Skeletal muscle satellite cell (primary cell): Measurements from ENCODE around the gene CDK5R1.
"Not testable (repeated sequence)": the region's sequence is repeated elsewhere in the genome, so short reads cannot be mapped to it uniquely, and the experiment has no call there.

Source experiments
- H3K27me3 ChIP-seq: 2 replicates; pipeline ENCODE4 v1.7.0; 2013; ENCODE audit warnings: low read length; ENCODE audit not compliant: control insufficient read depth, insufficient read depth
- H3K36me3 ChIP-seq: 2 replicates; pipeline ENCODE4 v1.7.0; 2013; ENCODE audit warnings: mild to moderate bottlenecking, control low read depth, low read length; ENCODE audit not compliant: insufficient read depth
- H3K4me1 ChIP-seq: 2 replicates; pipeline ENCODE4 v1.7.0; 2013; ENCODE audit warnings: low read length; ENCODE audit not compliant: control insufficient read depth, insufficient read depth
- H3K4me2 ChIP-seq: 2 replicates; pipeline ENCODE4 v1.7.0; 2013; ENCODE audit warnings: mild to moderate bottlenecking, low read length
- H3K4me3 ChIP-seq: 2 replicates; pipeline ENCODE4 v1.7.0; 2013; ENCODE audit warnings: low read length
- H3K9ac ChIP-seq: 2 replicates; pipeline ENCODE4 v1.7.0; 2013; ENCODE audit warnings: mild to moderate bottlenecking, low read depth, low read length, moderate library complexity
- H3K9me3 ChIP-seq: replicated peaks from 2 replicates; pipeline ENCODE4 v1.7.0; 2013; ENCODE audit warnings: mild to moderate bottlenecking, control low read depth, low read length

CDK5R1 gene

DNA sequence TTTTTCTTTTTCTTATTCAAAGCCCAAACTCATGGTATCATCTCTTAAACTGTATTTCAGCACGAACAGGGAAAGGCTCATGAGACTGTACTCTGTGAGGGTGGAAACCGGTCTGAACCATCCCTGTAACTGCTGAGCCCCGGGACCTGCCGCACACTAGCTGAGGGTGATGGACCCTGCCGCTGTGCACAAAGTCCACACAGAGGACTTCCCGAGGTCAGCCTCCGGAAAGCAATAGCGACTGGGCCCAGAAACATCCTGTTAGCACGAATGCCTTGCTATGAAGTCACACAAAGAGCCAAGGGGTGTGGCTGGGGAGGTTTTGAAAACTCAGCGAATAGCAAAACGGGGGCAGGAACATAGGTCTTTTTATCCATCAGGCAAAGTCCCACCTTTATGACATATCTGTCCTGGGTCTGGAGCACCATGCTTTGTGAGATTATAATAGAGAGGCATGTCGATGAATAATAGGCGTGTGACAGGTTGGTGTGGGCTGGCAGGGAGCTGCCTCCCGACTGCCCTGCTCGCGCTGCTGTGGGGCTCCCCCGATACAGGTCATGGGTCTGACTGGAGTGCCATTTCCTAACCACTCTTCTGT lies 33.4 kb downstream of the CDK5R1 start:
- H3K4me1 ChIP-seq: peaks cover 19% of the 10 kb centered on the region
- H3K9me3 ChIP-seq: no peaks in the 10 kb centered on the region
- H3K4me3 ChIP-seq: peak overlapping the region; percentile 64
- H3K9ac ChIP-seq: peak overlapping the region; percentile 51
- no peaks in the 10 kb centered on the region for H3K27me3 ChIP-seq
- H3K36me3 ChIP-seq: no peaks in the 10 kb centered on the region
- peak overlapping the region; percentile 76 for H3K4me2 ChIP-seq

DNA sequence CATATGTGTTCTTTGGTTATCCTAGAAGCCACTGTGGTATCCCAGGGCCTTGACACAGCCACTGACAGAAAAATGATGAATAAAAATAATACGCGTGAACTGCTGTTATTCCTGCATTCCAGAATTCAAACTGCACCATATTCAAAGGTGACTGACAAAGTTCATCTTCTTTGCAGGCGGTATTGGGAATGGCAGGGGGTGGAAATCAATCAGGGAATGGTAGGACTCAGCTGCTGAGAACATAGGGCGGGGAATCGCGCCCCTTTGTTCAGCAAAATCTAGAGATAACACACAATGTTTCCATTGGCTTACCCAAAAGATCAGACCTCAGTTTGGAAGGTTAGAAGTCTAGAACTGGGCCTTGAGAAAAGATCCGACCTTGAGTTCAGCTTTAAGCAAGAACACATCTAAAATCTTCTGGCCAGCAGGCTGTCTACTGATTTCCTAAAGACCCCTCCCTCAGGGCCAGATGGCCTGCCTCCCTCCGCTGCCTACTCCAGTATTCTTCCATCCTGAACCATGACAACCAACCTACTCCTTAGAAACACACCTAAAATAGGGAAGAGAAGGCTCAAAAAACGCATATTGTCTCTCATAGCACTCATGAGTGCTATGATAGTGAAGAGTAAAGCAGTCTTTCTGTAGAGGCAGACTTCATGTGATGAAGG lies 34.1 kb downstream of the CDK5R1 start:
- Histone ChIP-seq H3K4me3 (no peak overlapping the region), H3K4me2 (no peak overlapping the region), H3K36me3 (no peaks in the 10 kb centered on the region), H3K4me1 (peaks cover 23% of the 10 kb centered on the region), H3K9me3 (no peaks in the 10 kb centered on the region), H3K27me3 (no peaks in the 10 kb centered on the region), H3K9ac (no peak overlapping the region)

DNA sequence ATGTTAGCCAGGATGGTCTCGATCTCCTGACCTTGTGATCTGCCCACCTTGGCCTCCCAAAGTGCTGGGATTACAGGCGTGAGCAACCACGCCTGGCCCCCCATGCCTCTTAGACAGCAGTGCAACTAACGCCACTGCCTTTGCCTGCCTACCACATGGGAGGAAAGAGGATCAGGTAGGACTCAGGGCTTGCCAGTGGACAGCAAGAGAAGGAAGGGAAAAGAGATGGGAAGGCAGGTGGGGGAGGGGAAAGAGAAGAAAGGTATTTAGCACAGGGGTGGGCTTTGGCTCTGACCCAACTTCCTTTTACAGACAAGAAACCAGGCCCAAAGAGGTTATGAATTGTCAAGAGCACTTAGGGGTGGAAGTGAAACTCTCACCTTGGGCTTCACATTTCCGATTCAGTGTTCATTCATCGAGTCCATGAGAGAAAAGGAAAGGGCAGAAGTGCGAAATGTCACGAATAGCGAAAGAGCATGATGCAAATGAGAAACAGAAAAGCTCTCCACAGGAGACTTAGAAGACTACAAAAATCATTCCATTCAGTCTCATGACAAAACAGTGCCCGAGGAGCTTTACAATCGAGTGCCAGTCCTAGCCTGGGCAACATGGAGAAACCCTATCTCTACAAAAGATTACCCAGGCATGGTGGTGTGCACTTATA lies 36.4 kb downstream of the CDK5R1 start:
- Histone ChIP-seq H3K4me3 (no peak overlapping the region), H3K4me2 (no peak overlapping the region), H3K9me3 (no peaks in the 10 kb centered on the region), H3K4me1 (peaks cover 23% of the 10 kb centered on the region), H3K27me3 (no peaks in the 10 kb centered on the region), H3K36me3 (no peaks in the 10 kb centered on the region), H3K9ac (no peak overlapping the region)

DNA sequence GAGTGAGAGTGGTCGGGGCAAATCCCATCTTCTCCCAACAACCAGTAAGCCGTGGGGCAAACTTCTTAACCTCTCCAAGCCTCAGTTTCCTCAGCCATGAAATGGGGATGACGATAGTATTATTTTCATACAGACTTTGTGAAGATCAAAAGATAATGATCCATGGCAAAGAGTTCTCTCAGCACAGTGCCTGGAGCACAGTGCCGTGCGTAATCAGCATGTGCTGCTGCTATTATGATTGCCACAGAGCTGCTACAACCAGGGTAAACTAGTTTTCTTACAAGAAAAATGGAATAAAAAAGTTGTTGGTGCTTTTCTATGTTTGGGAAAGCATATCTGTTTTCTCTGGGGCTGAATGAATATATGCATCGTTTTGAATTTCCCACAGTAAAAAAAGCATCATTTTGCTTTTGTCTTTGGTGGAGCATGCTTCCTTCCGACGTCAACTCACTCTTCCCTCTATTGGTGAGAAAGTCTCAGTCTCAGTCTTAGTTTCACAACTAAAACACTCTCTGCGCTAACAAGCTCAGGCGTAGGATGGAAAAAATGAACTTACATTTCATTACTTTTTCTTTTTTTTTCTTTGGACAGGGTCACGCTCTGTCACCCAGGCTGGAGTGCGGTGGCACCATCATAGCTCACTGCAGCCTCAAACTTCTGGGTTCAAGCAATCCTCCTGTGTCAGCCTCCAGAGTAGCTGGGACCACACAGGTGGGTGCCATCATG lies 37.2 kb downstream of the CDK5R1 start:
- Histone ChIP-seq H3K4me2 (no peak overlapping the region), H3K27me3 (no peaks in the 10 kb centered on the region), H3K9ac (no peak overlapping the region), H3K4me1 (peaks cover 21% of the 10 kb centered on the region), H3K36me3 (no peaks in the 10 kb centered on the region), H3K4me3 (no peak overlapping the region), H3K9me3 (no peaks in the 10 kb centered on the region)

DNA sequence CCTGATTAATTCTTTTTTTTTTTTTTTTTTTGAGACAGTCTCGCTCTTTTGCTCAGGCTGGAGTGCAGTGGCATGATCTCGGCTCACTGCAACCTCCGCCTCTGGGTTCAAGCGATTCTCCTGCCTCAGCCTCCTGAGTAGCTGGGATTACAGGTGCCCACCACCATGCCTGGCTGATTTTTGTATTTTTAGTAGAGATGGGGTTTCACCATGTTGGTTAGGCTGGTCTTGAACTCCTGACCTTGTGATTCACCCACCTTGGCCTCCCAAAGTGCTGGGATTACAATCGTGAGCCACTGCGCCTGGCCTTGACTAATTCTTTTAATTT lies 37.7 kb downstream of the CDK5R1 start:
- not testable (repeated sequence) for H3K36me3 ChIP-seq, H3K4me3 ChIP-seq, H3K9ac ChIP-seq, H3K27me3 ChIP-seq, H3K4me2 ChIP-seq, H3K9me3 ChIP-seq
- H3K4me1 ChIP-seq: peaks cover 20% of the 10 kb centered on the region

DNA sequence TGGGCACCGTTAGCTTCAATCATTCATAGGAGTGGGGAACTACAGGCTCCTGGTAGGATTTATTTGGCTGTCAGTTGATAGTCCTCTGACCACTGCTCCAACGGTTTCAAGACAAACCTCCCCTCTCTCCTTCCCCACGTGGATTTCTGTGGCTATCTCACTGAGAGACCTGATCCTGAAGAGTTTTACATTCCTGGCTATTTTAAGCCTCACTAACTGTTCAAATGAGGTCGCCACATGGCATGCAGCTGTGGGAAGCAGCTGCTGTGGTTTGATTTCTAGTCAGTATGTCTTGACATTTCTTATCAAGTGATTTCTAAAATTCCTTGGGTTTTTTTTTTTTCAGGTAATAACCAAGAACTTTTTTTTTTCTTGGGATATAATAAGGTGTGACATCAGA lies 38.3 kb downstream of the CDK5R1 start:
- Histone ChIP-seq H3K4me1 (peaks cover 14% of the 10 kb centered on the region), H3K27me3 (no peaks in the 10 kb centered on the region)

DNA sequence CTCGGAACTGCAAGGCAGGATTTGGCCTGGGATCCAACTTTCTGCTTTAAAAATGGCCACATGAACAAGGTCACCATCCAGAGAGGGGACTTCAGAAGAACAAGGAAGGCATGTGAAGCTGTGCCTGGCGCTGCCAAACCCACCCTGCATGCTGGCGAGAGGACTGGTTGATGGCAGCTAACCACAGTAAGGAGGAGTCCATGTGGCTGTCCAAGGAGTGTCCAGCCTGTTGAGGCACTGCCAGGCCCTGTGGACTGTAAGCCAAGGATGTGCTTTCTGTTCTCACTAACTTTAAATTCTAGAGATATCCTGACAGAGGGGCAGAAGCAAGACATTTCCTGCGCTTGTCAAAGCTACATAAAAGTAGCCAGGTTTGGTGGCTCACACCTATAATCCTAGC lies 40.4 kb downstream of the CDK5R1 start:
- no peaks in the 10 kb centered on the region for H3K27me3 ChIP-seq
- H3K9me3 ChIP-seq: no peaks in the 10 kb centered on the region
- H3K4me2 ChIP-seq: no peak overlapping the region
- H3K9ac ChIP-seq: no peak overlapping the region
- no peaks in the 10 kb centered on the region for H3K36me3 ChIP-seq
- no peak overlapping the region for H3K4me3 ChIP-seq
- peaks cover 9% of the 10 kb centered on the region for H3K4me1 ChIP-seq

More for the DNA sequence above, 38.3 kb downstream of the CDK5R1 start:
- no peaks in the 10 kb centered on the region for H3K36me3 ChIP-seq
- H3K9ac ChIP-seq: no peak overlapping the region
- no peak overlapping the region for H3K4me2 ChIP-seq
- H3K4me3 ChIP-seq: no peak overlapping the region
- no peaks in the 10 kb centered on the region for H3K9me3 ChIP-seq

DNA sequence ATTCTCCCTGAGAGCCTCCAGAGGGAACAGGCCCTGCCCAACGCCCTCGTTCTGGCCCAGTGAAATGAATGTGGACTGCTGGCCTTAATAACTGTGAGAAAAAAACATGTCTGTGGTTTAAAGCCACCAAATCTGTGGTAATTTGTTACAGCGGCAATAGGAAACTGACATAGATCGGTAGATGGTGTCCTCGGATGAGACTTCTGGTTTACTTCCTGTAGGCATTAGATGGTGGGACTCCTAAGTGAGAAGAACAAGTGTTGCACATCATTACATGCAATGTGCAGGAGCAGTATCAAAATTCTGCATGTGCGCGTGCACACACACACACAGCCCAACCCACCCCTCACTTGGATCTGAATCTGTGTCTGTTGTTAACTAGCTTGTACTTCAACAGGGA lies 42.0 kb downstream of the CDK5R1 start:
- Histone ChIP-seq H3K4me1 (peaks cover 9% of the 10 kb centered on the region), H3K4me3 (no peak overlapping the region), H3K27me3 (no peaks in the 10 kb centered on the region), H3K4me2 (no peak overlapping the region), H3K9ac (no peak overlapping the region), H3K36me3 (no peaks in the 10 kb centered on the region), H3K9me3 (no peaks in the 10 kb centered on the region)

DNA sequence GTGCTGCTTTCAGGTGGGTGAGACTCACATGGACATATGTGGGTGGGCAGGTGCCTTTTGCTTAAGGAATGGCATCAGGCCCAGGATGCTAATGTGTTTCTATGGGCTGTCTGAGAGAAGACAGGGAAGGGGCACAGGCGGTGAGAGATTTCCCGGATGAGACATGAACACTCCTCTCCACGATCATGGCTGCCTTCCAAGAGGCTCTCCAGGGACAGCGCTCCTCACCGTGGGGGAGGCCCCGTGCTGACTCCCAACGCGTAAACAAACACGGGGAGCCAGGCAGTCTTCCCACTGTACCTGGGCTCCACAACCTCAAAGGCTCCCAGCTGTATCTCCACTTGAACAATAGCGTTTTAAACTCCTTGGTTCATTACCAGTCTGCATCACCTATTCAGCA lies 42.8 kb downstream of the CDK5R1 start:
- Histone ChIP-seq H3K4me3 (no peak overlapping the region), H3K9me3 (no peaks in the 10 kb centered on the region), H3K4me1 (peaks cover 9% of the 10 kb centered on the region), H3K4me2 (no peak overlapping the region), H3K36me3 (no peaks in the 10 kb centered on the region), H3K27me3 (no peaks in the 10 kb centered on the region), H3K9ac (no peak overlapping the region)

DNA sequence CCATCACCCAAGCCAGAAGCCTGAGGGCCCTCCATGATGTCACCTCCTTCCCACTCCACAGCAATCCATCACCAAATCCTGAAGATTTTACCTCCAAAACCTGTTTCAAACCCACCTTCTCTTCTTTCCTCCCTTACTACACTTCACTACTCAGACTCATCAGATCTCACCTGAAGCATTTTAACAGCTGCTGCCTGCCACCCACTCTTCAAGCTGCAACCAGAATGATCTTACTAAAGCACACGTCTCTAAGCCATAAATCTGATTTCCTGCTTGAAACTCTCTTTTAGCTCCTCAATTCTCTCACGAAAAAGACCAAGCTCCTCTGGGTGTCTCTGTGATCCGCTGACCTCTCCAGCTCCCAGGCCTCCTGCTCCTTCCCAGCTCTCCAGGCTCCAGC lies 46.5 kb downstream of the CDK5R1 start:
- H3K4me1 ChIP-seq: peaks cover 10% of the 10 kb centered on the region
- H3K27me3 ChIP-seq: no peaks in the 10 kb centered on the region
- no peak overlapping the region for H3K4me3 ChIP-seq
- no peak overlapping the region for H3K4me2 ChIP-seq
- H3K36me3 ChIP-seq: no peaks in the 10 kb centered on the region
- H3K9ac ChIP-seq: no peak overlapping the region
- H3K9me3 ChIP-seq: no peaks in the 10 kb centered on the region

DNA sequence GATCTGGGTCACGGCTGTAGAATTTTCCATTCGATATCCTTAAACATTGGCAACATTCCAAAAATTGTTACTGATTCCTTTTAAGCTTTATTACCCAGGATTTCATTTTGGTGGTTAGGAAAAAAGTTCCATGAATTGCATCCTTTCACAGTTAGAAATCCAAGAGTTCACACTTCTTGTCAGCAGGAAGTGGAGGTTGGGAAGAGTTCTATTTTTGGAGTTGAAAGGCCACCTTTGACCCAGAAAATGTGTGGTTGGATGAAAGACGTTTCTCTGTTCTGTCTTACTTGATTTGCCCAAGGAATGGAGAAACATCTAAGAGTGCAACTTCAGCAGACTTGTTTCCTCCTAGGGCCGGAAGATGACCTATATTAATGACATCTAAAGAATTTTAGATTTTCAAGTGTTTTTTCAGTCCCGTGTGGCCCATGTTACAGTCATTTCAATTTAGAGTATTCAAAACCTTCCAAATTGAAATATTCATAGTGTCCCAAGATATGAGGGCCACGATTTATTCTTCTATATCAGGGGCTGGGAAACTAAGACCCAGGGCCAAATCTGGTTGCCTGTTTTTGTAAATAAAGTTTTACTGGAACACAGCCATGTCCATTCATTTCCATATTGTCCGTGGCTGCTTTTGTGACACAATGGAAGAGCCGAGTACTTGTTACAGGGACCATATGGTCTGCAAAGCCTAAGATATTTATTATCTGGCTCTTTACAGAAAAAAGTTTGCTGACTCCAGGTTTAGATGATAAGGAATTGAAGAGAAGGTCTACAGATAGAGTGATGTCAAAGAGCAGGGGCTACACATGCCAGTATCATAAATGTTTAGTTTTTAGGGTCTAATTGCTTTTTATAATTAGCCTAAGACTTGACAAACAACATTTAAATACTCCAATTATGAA lies 50.2 kb downstream of the CDK5R1 start:
- H3K9ac ChIP-seq: peak overlapping the region; percentile 26
- no peaks in the 10 kb centered on the region for H3K27me3 ChIP-seq

More for the DNA sequence above, 50.2 kb downstream of the CDK5R1 start:
- H3K36me3 ChIP-seq: no peaks in the 10 kb centered on the region
- peaks cover 10% of the 10 kb centered on the region for H3K4me1 ChIP-seq
- H3K9me3 ChIP-seq: no peaks in the 10 kb centered on the region
- H3K4me3 ChIP-seq: no peak overlapping the region
- peak overlapping the region; percentile 0 for H3K4me2 ChIP-seq
